Fibroblast of the aortic adventitia (primary cell): ENCODE results near the gene HID1. TPM values are rescaled to one million over a fixed set of nuclear protein-coding genes. Genes with fewer than 3 reads are reported as not detected.
"Not testable (repeated sequence)": the region's sequence is repeated elsewhere in the genome, so short reads cannot be mapped to it uniquely, and the experiment has no call there.

Experiments used
- DNase-seq: peaks from one replicate; pipeline ENCODE4 v3.0.0-alpha.2; 2010; ENCODE audit warnings: low read depth
- H3K4me3 ChIP-seq: 2 replicates; pipeline ENCODE4 v1.5.1; 2011; ENCODE audit warnings: low read depth, mild to moderate bottlenecking, control low read depth, low read length, moderate library complexity
- CTCF ChIP-seq: IDR thresholded peaks from 2 replicates; pipeline ENCODE4 v1.5.1; 2011; ENCODE audit warnings: mild to moderate bottlenecking, low read length, control low read depth, inconsistent platforms; ENCODE audit not compliant: insufficient read depth
- total RNA-seq: library from RNA; depleted of rRNA; stranded (reverse); fragments of >200 nt; gene quantifications from 2 replicates; pipeline ENCODE4 v1.2.3, GENCODE V29; 2012; ENCODE audit warnings: low replicate concordance

HID1 gene
- total RNA-seq, 1 donor, result 0.90 TPM

- DNase-seq, result no peak
- no peak overlapping the region for H3K4me3 ChIP-seq
- TF ChIP-seq CTCF, result no peak
Measured at GRCh38 chr17:74975943-74976342, 3.4 kb upstream of the HID1 start.

- no peak for DNase-seq
- H3K4me3 ChIP-seq, result peak overlapping the region; percentile 13
- no peak for TF ChIP-seq CTCF
Measured at GRCh38 chr17:74972973-74973328, 392 bp upstream of the HID1 start.

GRCh38 chr17:74971842-74972106 is 785 bp downstream of the HID1 start:
- TF ChIP-seq CTCF, result no peak
- no peak for DNase-seq
- H3K4me3 ChIP-seq, result no peak overlapping the region

GRCh38 chr17:74971069-74971841 is 1.3 kb downstream of the HID1 start:
- TF ChIP-seq CTCF, result no peak
- no peak for DNase-seq
- no peak overlapping the region for H3K4me3 ChIP-seq

- H3K4me3 ChIP-seq, result no peak overlapping the region
- TF ChIP-seq CTCF, result no peak
- DNase-seq, result no peak
Measured at GRCh38 chr17:74970395-74970794, 2.2 kb downstream of the HID1 start.

GRCh38 chr17:74969501-74969900 is 3.1 kb downstream of the HID1 start:
- not testable (repeated sequence) for DNase-seq, H3K4me3 ChIP-seq

GRCh38 chr17:74968361-74968780 is 4.2 kb downstream of the HID1 start:
- DNase-seq, result no peak
- TF ChIP-seq CTCF, result no peak

More at GRCh38 chr17:74968361-74968780, 4.2 kb downstream of the HID1 start:
- H3K4me3 ChIP-seq, result no peak overlapping the region
